GM12878 (cell line): Measurements from ENCODE around the gene CENPA. TPM values are rescaled to one million over a fixed set of nuclear protein-coding genes. Genes with fewer than 3 reads are reported as not detected.

ENCODE experiments used
- ATAC-seq: fragments of 200-7000 bp; cut with Tn5 transposase; 3 replicates; pipeline ENCODE4 v1.9.1; 2020; ENCODE audit warnings: mild to moderate bottlenecking, moderate library complexity
- BruUV-seq: library from RNA; stranded (reverse); fragments of 400-500 nt; replicated peaks from 2 replicates; lab custom pipeline; 2021; lab: Mats Ljungman, UMichigan
- CTCF ChIA-PET: fragments of 300-600 bp; sonication (Branson Sonifier 250); formaldehyde crosslinking; extraction: SDS; loops from one replicate; lab custom pipeline; 2021; ENCODE audit warnings: inconsistent platforms; lab: Yijun Ruan, JAX
- POLR2A ChIA-PET: fragments of 350-600 bp; formaldehyde crosslinking; extraction: SDS; loops from one replicate; lab custom pipeline; 2021; ENCODE audit warnings: inconsistent platforms; lab: Charles Lee
- RAD21 ChIA-PET: fragments of 300-600 bp; sonication (Branson Sonifier 250); formaldehyde crosslinking; loops from one replicate; lab custom pipeline; 2023; ENCODE audit warnings: antibody characterized with exemption; ENCODE audit not compliant: unreplicated experiment; lab: Charles Lee
- SMC1A ChIA-PET: fragments of 300-600 bp; sonication (Branson Sonifier 250); formaldehyde crosslinking; loops from one replicate; lab custom pipeline; 2023; ENCODE audit not compliant: unreplicated experiment, uncharacterized antibody; lab: Charles Lee
- DNase-seq: peaks from one replicate; pipeline ENCODE4 v3.0.0-alpha.2; 2011; ENCODE audit warnings: low read depth, low spot score
- FAIRE-seq: peaks from 3 replicates; lab custom pipeline; 2011; peaks lifted over from hg19 to GRCh38; lab: Jason Lieb, UNC
- H2AFZ ChIP-seq: 2 replicates; pipeline ENCODE4 v1.6.0; 2011; ENCODE audit warnings: low read depth, low read length, control low read depth; ENCODE audit not compliant: control insufficient read depth
- H3K27ac ChIP-seq: 2 replicates; pipeline ENCODE4 v1.5.1; 2011; ENCODE audit warnings: control low read depth; ENCODE audit not compliant: control insufficient read depth, insufficient read depth
- H3K27me3 ChIP-seq, 2 experiments: replicated peaks in 1 of 2; 2 replicates each; pipeline versions ENCODE4 v1.6.0 to v1.6.1; 2011; ENCODE audit warnings: low read length in 1 of 2; ENCODE audit not compliant: control insufficient read depth in 2 of 2, insufficient read depth in 2 of 2
- H3K36me3 ChIP-seq, 2 experiments: 2 replicates each; pipeline ENCODE4 v1.5.1; 2011; ENCODE audit warnings: low read length in 1 of 2; ENCODE audit not compliant: control insufficient read depth in 2 of 2, insufficient read depth in 2 of 2
- H3K4me1 ChIP-seq: 2 replicates; pipeline ENCODE4 v1.6.1; 2011; ENCODE audit warnings: mild to moderate bottlenecking, low read length, moderate library complexity, mixed read lengths; ENCODE audit not compliant: control insufficient read depth, insufficient read depth
- H3K4me2 ChIP-seq: 2 replicates; pipeline ENCODE4 v1.6.0; 2011; ENCODE audit warnings: control low read depth; ENCODE audit not compliant: control insufficient read depth, insufficient read depth
- H3K4me3 ChIP-seq: fragments of 200-600 bp; sonication (generic); 2 replicates; pipeline ENCODE4 v1.5.1; 2016
- H3K79me2 ChIP-seq: 2 replicates; pipeline ENCODE4 v1.6.0; 2011; ENCODE audit warnings: low read length; ENCODE audit not compliant: control insufficient read depth, insufficient read depth
- H3K9ac ChIP-seq: 2 replicates; pipeline ENCODE4 v1.8.0; 2011; ENCODE audit warnings: low read length, control low read depth, mixed read lengths; ENCODE audit not compliant: control insufficient read depth, insufficient read depth
- H3K9me3 ChIP-seq: replicated peaks from 3 replicates; pipeline ENCODE4 v1.5.1; 2011; ENCODE audit warnings: mild to moderate bottlenecking, low read length; ENCODE audit not compliant: control insufficient read depth, insufficient read depth
- H4K20me1 ChIP-seq: 2 replicates; pipeline ENCODE4 v1.6.0; 2011; ENCODE audit not compliant: control insufficient read depth, insufficient read depth
- CREB1 ChIP-seq: IDR thresholded peaks from 2 replicates; pipeline ENCODE4 v1.6.1; 2012; ENCODE audit warnings: low read depth, mild to moderate bottlenecking, inconsistent platforms
- CREM ChIP-seq: IDR thresholded peaks from 2 replicates; pipeline ENCODE4 v1.6.1; 2014; ENCODE audit warnings: antibody characterized with exemption, low read depth
- RCOR1 ChIP-seq: conservative IDR thresholded peaks from 2 replicates; pipeline ENCODE4 v1.6.1; 2012; ENCODE audit warnings: low read depth, low read length, improper control_type of control experiment
- ZSCAN29 ChIP-seq: fragments of 450-650 bp; IDR thresholded peaks from 2 replicates; pipeline ENCODE4 v1.6.1; 2017; ENCODE audit warnings: mild to moderate bottlenecking, moderate library complexity
- WGBS: methylation state at CpG from one replicate; pipeline ENCODE4 v1.1.6; 2016; ENCODE audit warnings: low lambda C conversion rate; ENCODE audit not compliant: insufficient replicate concordance, insufficient coverage; ENCODE audit errors: missing lambda C conversion rate; 5-methylcytosine and 5-hydroxymethylcytosine counted together
- in situ Hi-C: fragments of 300-500 bp; cut with MboI; formaldehyde crosslinking; loops from 9 replicates; pipeline ENCODE4 v1.14.3; 2018; ENCODE audit warnings: mixed read lengths
- intact Hi-C: fragments of 100-400 bp; cut with micrococcal nuclease; formaldehyde crosslinking; loops from one replicate; pipeline ENCODE4 v1.14.2; 2022; ENCODE audit not compliant: unreplicated experiment
- polyA plus RNA-seq, 11 experiments: library from polyadenylated mRNA; depleted of rRNA in 4 of 11; unstranded in 6 of 11; stranded (reverse) in 5 of 11; fragments of >200 nt; fragmentation: Nextera tagmentation in 4 of 11; fragmentation: Illumina TruSeq in 1 of 11; extraction: Ambion mirVana in 4 of 11; extraction: Trizol in 1 of 11; gene quantifications; 1 replicate in 1 of 11; 2 replicates in 10 of 11; pipeline versions ENCODE4 v1.2.1 to v1.2.3, GENCODE V29; 2011 to 2016; ENCODE audit warnings: inconsistent platforms in 2 of 11, missing spikeins in 2 of 11, low read depth in 1 of 11
- total RNA-seq, 4 experiments: library from RNA; depleted of rRNA in 3 of 4; stranded (reverse); fragments of >200 nt in 3 of 4; fragmentation: Illumina TruSeq in 1 of 4; extraction: Trizol in 1 of 4; gene quantifications; 2 replicates each; pipeline versions ENCODE4 v1.2.1 to v1.2.3, GENCODE V29; 2013 to 2021
- TF ChIP-seq, protein P1 (sequence below): fragments of 450-650 bp; formaldehyde crosslinking; IDR thresholded peaks from 2 replicates; pipeline ENCODE4 v1.5.0; 2022; ENCODE audit warnings: mild to moderate bottlenecking, missing genetic modification characterization

CENPA gene
- total and polyA plus RNA-seq, 10 of the 15 experiments (the other 5 are each of a cell fraction or from before 2014, with no cell fraction given) = 8.1 to 66.6 (median 36.7) TPM

- TF ChIP-seq, protein P1, sequence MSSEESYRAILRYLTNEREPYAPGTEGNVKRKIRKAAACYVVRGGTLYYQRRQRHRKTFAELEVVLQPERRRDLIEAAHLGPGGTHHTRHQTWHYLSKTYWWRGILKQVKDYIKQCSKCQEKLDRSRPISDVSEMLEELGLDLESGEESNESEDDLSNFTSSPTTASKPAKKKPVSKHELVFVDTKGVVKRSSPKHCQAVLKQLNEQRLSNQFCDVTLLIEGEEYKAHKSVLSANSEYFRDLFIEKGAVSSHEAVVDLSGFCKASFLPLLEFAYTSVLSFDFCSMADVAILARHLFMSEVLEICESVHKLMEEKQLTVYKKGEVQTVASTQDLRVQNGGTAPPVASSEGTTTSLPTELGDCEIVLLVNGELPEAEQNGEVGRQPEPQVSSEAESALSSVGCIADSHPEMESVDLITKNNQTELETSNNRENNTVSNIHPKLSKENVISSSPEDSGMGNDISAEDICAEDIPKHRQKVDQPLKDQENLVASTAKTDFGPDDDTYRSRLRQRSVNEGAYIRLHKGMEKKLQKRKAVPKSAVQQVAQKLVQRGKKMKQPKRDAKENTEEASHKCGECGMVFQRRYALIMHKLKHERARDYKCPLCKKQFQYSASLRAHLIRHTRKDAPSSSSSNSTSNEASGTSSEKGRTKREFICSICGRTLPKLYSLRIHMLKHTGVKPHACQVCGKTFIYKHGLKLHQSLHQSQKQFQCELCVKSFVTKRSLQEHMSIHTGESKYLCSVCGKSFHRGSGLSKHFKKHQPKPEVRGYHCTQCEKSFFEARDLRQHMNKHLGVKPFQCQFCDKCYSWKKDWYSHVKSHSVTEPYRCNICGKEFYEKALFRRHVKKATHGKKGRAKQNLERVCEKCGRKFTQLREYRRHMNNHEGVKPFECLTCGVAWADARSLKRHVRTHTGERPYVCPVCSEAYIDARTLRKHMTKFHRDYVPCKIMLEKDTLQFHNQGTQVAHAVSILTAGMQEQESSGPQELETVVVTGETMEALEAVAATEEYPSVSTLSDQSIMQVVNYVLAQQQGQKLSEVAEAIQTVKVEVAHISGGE (CRISPR knock-in tag) = no peak
- no peak for TF ChIP-seq CREM
- no peak for TF ChIP-seq CREB1
- no peak for TF ChIP-seq ZSCAN29
Observed at GRCh38 chr2:26780203-26780760, 5.6 kb upstream of the CENPA start (continued).

DNA sequence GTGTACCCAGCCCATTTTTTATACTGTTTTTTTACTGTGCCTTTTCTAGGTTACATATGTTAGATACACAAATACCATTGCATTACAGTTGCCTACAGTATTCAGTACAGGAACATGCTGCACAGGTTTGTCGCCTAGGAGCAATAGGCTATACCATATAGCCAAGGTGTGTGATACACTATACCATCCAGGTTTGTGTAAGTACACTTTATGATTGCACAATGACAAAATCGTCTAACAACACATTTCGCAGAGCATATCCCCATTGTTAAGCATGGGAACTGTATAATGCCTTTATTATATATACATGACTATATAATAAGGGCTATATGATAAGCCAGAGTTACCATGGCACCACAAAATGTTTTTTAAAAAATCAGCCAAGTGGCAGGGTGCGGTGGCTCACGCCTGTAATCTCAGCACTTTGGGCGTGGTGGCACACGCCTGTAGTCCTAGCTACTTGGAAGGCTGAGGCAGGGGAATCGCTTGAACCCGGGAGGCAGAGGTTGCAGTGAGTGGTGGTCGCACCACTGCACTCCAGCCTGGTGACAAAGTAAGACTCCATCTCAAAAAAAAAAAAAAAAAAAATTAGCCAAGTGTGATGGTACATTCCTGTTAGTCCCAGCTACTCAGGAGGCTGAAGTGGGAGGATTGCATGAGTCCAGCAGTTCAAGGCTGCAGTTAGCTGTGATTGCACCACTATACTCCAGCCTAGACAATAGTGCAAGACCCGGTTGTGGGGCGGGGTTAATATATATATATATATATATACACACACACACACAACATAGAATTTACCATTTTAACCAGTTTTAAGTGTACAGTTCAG lies 2.8 kb upstream of the CENPA start:
- DNase-seq (no peak), FAIRE-seq (no peak), ATAC-seq (no peak)
- 97% methylated on average over 12 of the region's 12 CpGs for whole genome bisulfite sequencing
- ChIA-PET CTCF (interaction anchor here (0.6 to 1.2 kb wide), 2 partner anchors 10 to 12 kb away, joined by 3 read pairs; no protein-coding TSS in a partner anchor), POLR2A (interaction anchor here (0.6 to 0.7 kb wide), 2 partner anchors 20 to 188 kb away, joined by 3 to 6 read pairs; no protein-coding TSS in a partner anchor), SMC1A (interaction anchor here (0.7 kb wide), 1 partner anchor 26 kb away, joined by 3 read pairs; no protein-coding TSS in a partner anchor), RAD21 (interaction anchor here (0.7 kb wide), 1 partner anchor 48 kb away, joined by 3 read pairs; no protein-coding TSS in a partner anchor)
- in situ Hi-C loops (no loop called here), intact Hi-C loops (no loop called here)
- Histone ChIP-seq H3K27me3 (no peaks in the 10 kb centered on the region), H3K4me1 (peaks cover 3% of the 10 kb centered on the region; the same call in 1 of the 2 replicates), H3K36me3 (peaks cover 5 to 6% of the 10 kb centered on the region in 2 experiments; a peak in 3 of 4 replicates), H2AFZ (no peak overlapping the region), H3K4me3 (no peak overlapping the region), H3K79me2 (peaks cover 18% of the 10 kb centered on the region), H3K27ac (no peak overlapping the region), H4K20me1 (no peaks in the 10 kb centered on the region), H3K9me3 (no peaks in the 10 kb centered on the region), H3K4me2 (no peak overlapping the region), H3K9ac (no peak overlapping the region)
- BruUV-seq = no TSS peak
- no peak for TF ChIP-seq RCOR1
